ENCODE data around the gene TENT4A.

The TENT4A gene

DNA sequence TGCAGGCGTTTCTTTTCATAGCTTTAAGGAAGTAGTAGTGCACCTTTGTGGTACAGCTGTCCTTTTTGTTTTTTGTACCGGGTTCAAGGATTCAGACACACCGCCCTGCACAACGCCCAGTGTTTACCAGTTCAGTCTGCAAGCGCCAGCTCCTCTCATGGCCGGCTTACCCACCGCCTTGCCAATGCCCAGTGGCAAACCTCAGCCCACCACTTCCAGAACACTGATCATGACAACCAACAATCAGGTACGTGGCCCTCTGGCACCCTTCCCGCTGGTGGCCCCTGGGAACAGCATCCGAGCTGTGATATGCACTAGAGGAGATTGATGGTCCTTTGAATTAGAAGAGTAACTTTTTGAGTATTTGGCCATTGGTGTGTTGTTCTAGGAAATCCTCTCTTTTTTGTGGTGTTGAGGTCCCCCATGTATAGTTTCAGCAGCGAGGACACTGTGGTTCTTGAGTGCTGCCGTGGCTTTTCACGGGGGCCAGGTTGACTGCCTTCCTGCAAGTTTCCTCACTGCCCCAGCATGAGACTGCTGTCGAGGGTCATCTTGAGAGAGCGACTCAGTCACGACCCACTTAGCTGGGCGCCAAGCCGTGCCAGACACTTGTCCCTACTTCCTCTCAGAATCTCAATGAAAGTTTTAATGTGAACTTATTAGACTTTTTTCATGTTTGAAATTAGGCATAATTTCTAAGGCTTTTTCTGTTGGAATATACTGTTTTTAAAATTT, 37.9 kb downstream of the TENT4A start:
- no peaks in the 10 kb centered on the region for H3K27me3 ChIP-seq (ENCODE audit: control insufficient read depth in 1 of 2, insufficient read depth in 2 of 2, low read length in 2 of 2)
- H3K9ac ChIP-seq (ENCODE audit: low read length in 2 of 2) = no peak overlapping the region
- no peak overlapping the region for H3K4me3 ChIP-seq (ENCODE audit: low read length in 2 of 2)
- H3K4me1 ChIP-seq (ENCODE audit: control insufficient read depth, insufficient read depth, low read length) = peaks cover 4% of the 10 kb centered on the region
- H3K27ac ChIP-seq (ENCODE audit: low read length) = no peak overlapping the region
- no peaks in the 10 kb centered on the region for H3K9me3 ChIP-seq (ENCODE audit: control insufficient read depth in 2 of 2, low read length in 2 of 2)
- peaks cover 46 to 63% of the 10 kb centered on the region in 2 donors for H3K36me3 ChIP-seq (ENCODE audit: control insufficient read depth in 2 of 2, insufficient read depth in 2 of 2, low read length in 2 of 2)

DNA sequence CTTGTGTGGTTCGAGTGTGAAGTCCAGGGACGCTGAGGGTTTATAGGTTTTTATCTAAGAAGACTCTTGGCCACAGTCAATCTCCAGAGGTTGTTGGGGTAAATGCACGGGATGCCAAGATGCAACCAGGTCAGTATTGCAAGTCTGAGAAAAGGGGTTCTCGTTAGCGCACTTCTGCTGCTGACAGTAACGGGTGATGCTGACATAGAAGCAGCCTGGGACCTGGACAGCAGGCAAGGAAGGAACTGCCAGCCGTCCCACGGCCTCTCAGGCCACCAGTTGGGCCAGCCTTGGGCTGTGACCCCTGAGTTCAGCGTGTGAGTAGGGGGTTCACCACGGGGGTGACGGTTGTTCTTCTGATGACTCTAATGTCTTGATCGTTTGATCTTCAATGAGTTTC, 39.0 kb downstream of the TENT4A start:
- H3K36me3 ChIP-seq (ENCODE audit: control insufficient read depth in 2 of 2, insufficient read depth in 2 of 2, low read length in 2 of 2) = peaks cover 49 to 69% of the 10 kb centered on the region in 2 donors
- no peak overlapping the region for H3K9ac ChIP-seq (ENCODE audit: low read length in 2 of 2)
- H3K27me3 ChIP-seq (ENCODE audit: control insufficient read depth in 1 of 2, insufficient read depth in 2 of 2, low read length in 2 of 2) = no peaks in the 10 kb centered on the region
- no peak overlapping the region for H3K27ac ChIP-seq (ENCODE audit: low read length)
- H3K9me3 ChIP-seq (ENCODE audit: control insufficient read depth in 2 of 2, low read length in 2 of 2) = no peaks in the 10 kb centered on the region
- peaks cover 4% of the 10 kb centered on the region for H3K4me1 ChIP-seq (ENCODE audit: control insufficient read depth, insufficient read depth, low read length)
- no peak overlapping the region for H3K4me3 ChIP-seq (ENCODE audit: low read length in 2 of 2)

DNA sequence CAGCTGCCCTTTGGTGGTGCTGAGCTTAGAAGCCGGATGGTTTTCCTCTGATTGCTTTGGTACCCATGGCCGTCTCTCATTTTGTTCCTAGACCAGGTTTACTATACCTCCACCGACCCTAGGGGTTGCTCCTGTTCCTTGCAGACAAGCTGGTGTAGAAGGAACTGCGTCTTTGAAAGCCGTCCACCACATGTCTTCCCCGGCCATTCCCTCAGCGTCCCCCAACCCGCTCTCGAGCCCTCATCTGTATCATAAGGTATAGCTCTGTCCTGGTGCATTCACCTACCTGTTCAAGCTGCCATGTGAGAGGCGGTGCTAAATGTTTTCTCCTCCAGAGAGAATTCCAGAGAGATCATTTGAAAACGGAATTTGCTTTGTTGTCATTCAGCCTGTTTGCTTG, 39.5 kb downstream of the TENT4A start:
- Histone ChIP-seq H3K9ac (ENCODE audit: low read length in 2 of 2) (no peak overlapping the region), H3K4me3 (ENCODE audit: low read length in 2 of 2) (no peak overlapping the region), H3K36me3 (ENCODE audit: control insufficient read depth in 2 of 2, insufficient read depth in 2 of 2, low read length in 2 of 2) (peaks cover 50 to 68% of the 10 kb centered on the region in 2 donors), H3K9me3 (ENCODE audit: control insufficient read depth in 2 of 2, low read length in 2 of 2) (no peaks in the 10 kb centered on the region), H3K4me1 (ENCODE audit: control insufficient read depth, insufficient read depth, low read length) (peaks cover 3% of the 10 kb centered on the region), H3K27ac (ENCODE audit: low read length) (no peak overlapping the region), H3K27me3 (ENCODE audit: control insufficient read depth in 1 of 2, insufficient read depth in 2 of 2, low read length in 2 of 2) (no peaks in the 10 kb centered on the region)

- no peaks in the 10 kb centered on the region for H3K9me3 ChIP-seq (ENCODE audit: control insufficient read depth in 2 of 2, low read length in 2 of 2)
- no peak overlapping the region for H3K9ac ChIP-seq (ENCODE audit: low read length in 2 of 2)
- H3K27me3 ChIP-seq (ENCODE audit: control insufficient read depth in 1 of 2, insufficient read depth in 2 of 2, low read length in 2 of 2) = no peaks in the 10 kb centered on the region
- no peak overlapping the region for H3K27ac ChIP-seq (ENCODE audit: low read length)
- H3K4me1 ChIP-seq (ENCODE audit: control insufficient read depth, insufficient read depth, low read length) = no peaks in the 10 kb centered on the region
- H3K36me3 ChIP-seq (ENCODE audit: control insufficient read depth in 2 of 2, insufficient read depth in 2 of 2, low read length in 2 of 2) = peaks cover 50 to 72% of the 10 kb centered on the region in 2 donors
- no peak overlapping the region for H3K4me3 ChIP-seq (ENCODE audit: low read length in 2 of 2)
Measured at GRCh38 chr5:6753851-6754250, 40.6 kb downstream of the TENT4A start.

DNA sequence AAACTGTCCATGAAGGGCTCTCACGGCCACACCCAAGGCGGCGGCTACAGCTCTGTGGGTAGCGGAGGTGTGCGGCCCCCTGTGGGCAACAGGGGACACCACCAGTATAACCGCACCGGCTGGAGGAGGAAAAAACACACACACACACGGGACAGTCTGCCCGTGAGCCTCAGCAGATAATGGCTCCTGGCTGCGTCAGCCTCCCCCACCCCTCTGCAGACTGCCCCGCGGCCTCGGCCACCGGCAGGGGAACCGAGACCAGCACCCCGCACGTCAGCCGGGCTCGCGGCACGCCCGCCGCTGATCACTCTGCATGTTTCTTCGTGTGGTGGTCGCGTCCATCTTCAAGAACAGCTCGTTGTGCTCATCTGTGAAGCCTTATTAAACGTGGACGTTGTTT, 41.5 kb downstream of the TENT4A start:
- no peak overlapping the region for H3K9ac ChIP-seq (ENCODE audit: low read length in 2 of 2)
- H3K27ac ChIP-seq (ENCODE audit: low read length) = no peak overlapping the region
- no peaks in the 10 kb centered on the region for H3K4me1 ChIP-seq (ENCODE audit: control insufficient read depth, insufficient read depth, low read length)
- H3K9me3 ChIP-seq (ENCODE audit: control insufficient read depth in 2 of 2, low read length in 2 of 2) = no peaks in the 10 kb centered on the region
- no peaks in the 10 kb centered on the region for H3K27me3 ChIP-seq (ENCODE audit: control insufficient read depth in 1 of 2, insufficient read depth in 2 of 2, low read length in 2 of 2)
- H3K36me3 ChIP-seq (ENCODE audit: control insufficient read depth in 2 of 2, insufficient read depth in 2 of 2, low read length in 2 of 2) = peaks cover 50 to 67% of the 10 kb centered on the region in 2 donors
- no peak overlapping the region for H3K4me3 ChIP-seq (ENCODE audit: low read length in 2 of 2)

- no peak overlapping the region for H3K27ac ChIP-seq (ENCODE audit: low read length)
- H3K9me3 ChIP-seq (ENCODE audit: control insufficient read depth in 2 of 2, low read length in 2 of 2) = no peaks in the 10 kb centered on the region
- H3K27me3 ChIP-seq (ENCODE audit: control insufficient read depth in 1 of 2, insufficient read depth in 2 of 2, low read length in 2 of 2) = no peaks in the 10 kb centered on the region
- no peak overlapping the region for H3K9ac ChIP-seq (ENCODE audit: low read length in 2 of 2)
- no peak overlapping the region for H3K4me3 ChIP-seq (ENCODE audit: low read length in 2 of 2)
- no peaks in the 10 kb centered on the region for H3K4me1 ChIP-seq (ENCODE audit: control insufficient read depth, insufficient read depth, low read length)
- peaks cover 50 to 62% of the 10 kb centered on the region in 2 donors for H3K36me3 ChIP-seq (ENCODE audit: control insufficient read depth in 2 of 2, insufficient read depth in 2 of 2, low read length in 2 of 2)
Measured at GRCh38 chr5:6755519-6755918, 42.3 kb downstream of the TENT4A start.

GRCh38 chr5:6755941-6756340, 42.7 kb downstream of the TENT4A start:
- H3K36me3 ChIP-seq (ENCODE audit: control insufficient read depth in 2 of 2, insufficient read depth in 2 of 2, low read length in 2 of 2) = peaks cover 47 to 59% of the 10 kb centered on the region in 2 donors

GRCh38 chr5:6757414-6757969, 44.3 kb downstream of the TENT4A start:
- H3K4me1 ChIP-seq (ENCODE audit: control insufficient read depth, insufficient read depth, low read length) = no peaks in the 10 kb centered on the region
- no peaks in the 10 kb centered on the region for H3K9me3 ChIP-seq (ENCODE audit: control insufficient read depth in 2 of 2, low read length in 2 of 2)
- no peak overlapping the region for H3K9ac ChIP-seq (ENCODE audit: low read length in 2 of 2)
- no peak overlapping the region for H3K27ac ChIP-seq (ENCODE audit: low read length)
- no peaks in the 10 kb centered on the region for H3K27me3 ChIP-seq (ENCODE audit: control insufficient read depth in 1 of 2, insufficient read depth in 2 of 2, low read length in 2 of 2)
- H3K36me3 ChIP-seq (ENCODE audit: control insufficient read depth in 2 of 2, insufficient read depth in 2 of 2, low read length in 2 of 2) = peaks cover 34 to 46% of the 10 kb centered on the region in 2 donors
- no peak overlapping the region for H3K4me3 ChIP-seq (ENCODE audit: low read length in 2 of 2)

More at GRCh38 chr5:6755941-6756340, 42.7 kb downstream of the TENT4A start:
- Histone ChIP-seq H3K4me3 (ENCODE audit: low read length in 2 of 2) (no peak overlapping the region), H3K27me3 (ENCODE audit: control insufficient read depth in 1 of 2, insufficient read depth in 2 of 2, low read length in 2 of 2) (no peaks in the 10 kb centered on the region), H3K9me3 (ENCODE audit: control insufficient read depth in 2 of 2, low read length in 2 of 2) (no peaks in the 10 kb centered on the region), H3K9ac (ENCODE audit: low read length in 2 of 2) (no peak overlapping the region), H3K27ac (ENCODE audit: low read length) (no peak overlapping the region), H3K4me1 (ENCODE audit: control insufficient read depth, insufficient read depth, low read length) (no peaks in the 10 kb centered on the region)

DNA sequence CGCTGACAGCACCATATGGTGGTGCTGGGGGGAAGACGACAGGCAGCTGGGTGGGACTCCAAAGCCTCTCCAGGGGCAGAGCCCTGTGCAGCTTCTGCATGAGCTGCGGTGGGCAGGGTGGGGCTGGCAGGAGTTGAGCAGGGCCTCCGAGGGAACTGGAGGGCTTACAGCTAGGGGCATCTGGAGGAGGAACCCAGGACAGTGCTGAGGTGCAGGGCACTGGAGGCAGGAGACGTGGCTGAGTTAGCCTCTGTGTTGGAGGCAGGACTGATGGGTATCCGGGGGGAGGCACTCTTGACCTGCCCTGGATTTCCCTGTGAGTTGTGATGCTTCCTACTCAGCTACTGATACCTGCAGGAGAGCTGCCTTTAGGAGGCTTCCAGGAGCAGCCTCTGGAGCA, 45.0 kb downstream of the TENT4A start:
- Histone ChIP-seq H3K4me1 (ENCODE audit: control insufficient read depth, insufficient read depth, low read length) (no peaks in the 10 kb centered on the region), H3K36me3 (ENCODE audit: control insufficient read depth in 2 of 2, insufficient read depth in 2 of 2, low read length in 2 of 2) (peaks cover 29 to 39% of the 10 kb centered on the region in 2 donors), H3K4me3 (ENCODE audit: low read length in 2 of 2) (no peak overlapping the region), H3K9ac (ENCODE audit: low read length in 2 of 2) (no peak overlapping the region), H3K27me3 (ENCODE audit: control insufficient read depth in 1 of 2, insufficient read depth in 2 of 2, low read length in 2 of 2) (no peaks in the 10 kb centered on the region), H3K27ac (ENCODE audit: low read length) (no peak overlapping the region), H3K9me3 (ENCODE audit: control insufficient read depth in 2 of 2, low read length in 2 of 2) (no peaks in the 10 kb centered on the region)

DNA sequence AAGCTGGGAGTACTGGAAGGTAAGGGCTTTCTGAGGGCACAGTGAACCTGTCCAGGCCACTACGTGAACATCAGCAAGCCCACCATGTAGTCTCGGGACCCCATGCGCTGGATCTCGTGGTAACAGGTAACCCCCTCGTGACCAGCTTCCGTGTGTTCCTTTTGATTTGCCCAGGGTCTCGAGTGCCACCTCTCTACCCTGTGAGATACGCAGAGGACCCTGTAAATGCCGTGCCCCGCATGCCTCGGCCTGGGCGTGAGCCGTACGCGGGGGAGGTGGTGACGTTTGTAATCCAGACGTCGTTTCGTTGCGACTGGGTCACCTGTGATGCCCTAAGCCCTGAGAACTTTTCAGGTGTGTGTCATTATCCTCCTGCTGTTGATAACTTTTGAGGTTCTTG, 45.5 kb downstream of the TENT4A start:
- Histone ChIP-seq H3K27ac (ENCODE audit: low read length) (no peak overlapping the region), H3K4me1 (ENCODE audit: control insufficient read depth, insufficient read depth, low read length) (no peaks in the 10 kb centered on the region), H3K9ac (ENCODE audit: low read length in 2 of 2) (no peak overlapping the region), H3K27me3 (ENCODE audit: control insufficient read depth in 1 of 2, insufficient read depth in 2 of 2, low read length in 2 of 2) (no peaks in the 10 kb centered on the region), H3K36me3 (ENCODE audit: control insufficient read depth in 2 of 2, insufficient read depth in 2 of 2, low read length in 2 of 2) (peaks cover 25 to 35% of the 10 kb centered on the region in 2 donors), H3K4me3 (ENCODE audit: low read length in 2 of 2) (no peak overlapping the region), H3K9me3 (ENCODE audit: control insufficient read depth in 2 of 2, low read length in 2 of 2) (no peaks in the 10 kb centered on the region)

DNA sequence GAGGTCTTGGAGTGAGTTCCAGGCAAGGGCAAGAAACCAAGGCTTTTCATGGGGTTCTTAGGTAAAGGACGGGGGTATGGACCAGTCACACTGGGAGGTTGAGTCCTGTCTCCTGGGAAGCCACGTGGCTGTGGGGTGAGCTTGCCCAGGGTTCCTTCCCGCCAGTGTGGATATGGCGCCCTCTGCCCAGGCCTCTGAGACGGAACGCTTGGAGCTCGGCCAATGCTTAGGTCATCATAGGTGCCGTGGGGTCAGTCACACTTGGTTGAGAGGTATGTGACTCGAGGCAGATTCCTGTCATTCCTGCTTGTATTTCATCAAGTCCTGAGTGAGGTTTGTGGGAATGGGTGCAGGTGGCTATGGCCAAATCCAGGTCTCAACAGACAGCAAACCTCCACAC, 46.2 kb downstream of the TENT4A start:
- Histone ChIP-seq H3K4me1 (ENCODE audit: control insufficient read depth, insufficient read depth, low read length) (no peaks in the 10 kb centered on the region), H3K27ac (ENCODE audit: low read length) (no peak overlapping the region), H3K9ac (ENCODE audit: low read length in 2 of 2) (no peak overlapping the region), H3K27me3 (ENCODE audit: control insufficient read depth in 1 of 2, insufficient read depth in 2 of 2, low read length in 2 of 2) (no peaks in the 10 kb centered on the region), H3K9me3 (ENCODE audit: control insufficient read depth in 2 of 2, low read length in 2 of 2) (no peaks in the 10 kb centered on the region), H3K4me3 (ENCODE audit: low read length in 2 of 2) (no peak overlapping the region), H3K36me3 (ENCODE audit: control insufficient read depth in 2 of 2, insufficient read depth in 2 of 2, low read length in 2 of 2) (peaks cover 23 to 30% of the 10 kb centered on the region in 2 donors)

Measured in stomach smooth muscle (tissue), 2 donors.